IPS-11a (cell line): ENCODE measurements around the gene VEPH1.

Experiments
- H3K4me3 ChIP-seq: one replicate; pipeline ENCODE4 v1.5.1; 2013; ENCODE audit warnings: low read depth, low read length, control low read depth

The VEPH1 gene

GRCh38 chr3:157502916-157503595 is at the start of gene VEPH1:
VEPH1 (minus strand) TSS chr3:157503416; CDS start chr3:157495349, 8,067 bp downstream.
- H3K4me3 ChIP-seq: no peak within 1 kb of the TSS

- H3K4me3 ChIP-seq: no peak overlapping the region
Measured at GRCh38 chr3:157551961-157552360, 48.7 kb upstream of the VEPH1 start.

GRCh38 chr3:157549498-157549897 is 46.3 kb upstream of the VEPH1 start:
- H3K4me3 ChIP-seq: no peak overlapping the region

- H3K4me3 ChIP-seq: no peak overlapping the region
Measured at GRCh38 chr3:157544501-157545130, 41.4 kb upstream of the VEPH1 start.

- peak overlapping the region; percentile 45 for H3K4me3 ChIP-seq
Measured at GRCh38 chr3:157543501-157544035, 40.4 kb upstream of the VEPH1 start.

GRCh38 chr3:157542711-157543500 is 39.7 kb upstream of the VEPH1 start:
- H3K4me3 ChIP-seq: peak overlapping the region; percentile 45

- H3K4me3 ChIP-seq: no peak overlapping the region
Measured at GRCh38 chr3:157541506-157542236, 38.5 kb upstream of the VEPH1 start.

GRCh38 chr3:157540656-157541055 is 37.4 kb upstream of the VEPH1 start:
- H3K4me3 ChIP-seq: no peak overlapping the region

- no peak overlapping the region for H3K4me3 ChIP-seq
Measured at GRCh38 chr3:157535667-157536066, 32.5 kb upstream of the VEPH1 start.

- no peak overlapping the region for H3K4me3 ChIP-seq
Measured at GRCh38 chr3:157534725-157535161, 31.5 kb upstream of the VEPH1 start.

GRCh38 chr3:157533298-157534070 is 30.3 kb upstream of the VEPH1 start:
- no peak overlapping the region for H3K4me3 ChIP-seq

GRCh38 chr3:157532529-157533297 is 29.5 kb upstream of the VEPH1 start:
- H3K4me3 ChIP-seq: no peak overlapping the region

- H3K4me3 ChIP-seq: no peak overlapping the region
Measured at GRCh38 chr3:157531771-157532170, 28.6 kb upstream of the VEPH1 start.

GRCh38 chr3:157531301-157531660 is 28.1 kb upstream of the VEPH1 start:
- H3K4me3 ChIP-seq: no peak overlapping the region

- no peak overlapping the region for H3K4me3 ChIP-seq
Measured at GRCh38 chr3:157530637-157531300, 27.6 kb upstream of the VEPH1 start.

GRCh38 chr3:157529751-157530150 is 26.5 kb upstream of the VEPH1 start:
- no peak overlapping the region for H3K4me3 ChIP-seq

GRCh38 chr3:157529085-157529484 is 25.9 kb upstream of the VEPH1 start:
- H3K4me3 ChIP-seq: no peak overlapping the region

- no peak overlapping the region for H3K4me3 ChIP-seq
Measured at GRCh38 chr3:157527131-157527881, 24.1 kb upstream of the VEPH1 start.
